ENCODE measurements around the gene COA8. TPM values are rescaled to one million over a fixed set of nuclear protein-coding genes. Genes with fewer than 3 reads are reported as not detected.

COA8 gene
- total RNA-seq, 1 donor from 2014 or later, result 45.2 TPM

- H3K36me3 Mint-ChIP-seq (ENCODE audit: low read depth, unreplicated experiment), result no peaks in the 10 kb centered on the region
- no peak for DNase-seq (ENCODE audit: low spot score)
- no peak overlapping the region for H3K4me3 Mint-ChIP-seq (ENCODE audit: unreplicated experiment)
- H3K4me1 Mint-ChIP-seq (ENCODE audit: unreplicated experiment), result no peaks in the 10 kb centered on the region
- no peak overlapping the region for H3K27ac Mint-ChIP-seq (ENCODE audit: unreplicated experiment)
- H3K27me3 Mint-ChIP-seq (ENCODE audit: unreplicated experiment), result peaks cover 16% of the 10 kb centered on the region
- TF ChIP-seq CTCF (IDR thresholded peaks at IDR 0.05; ENCODE audit: unreplicated experiment), result no peak
- H3K9me3 Mint-ChIP-seq (ENCODE audit: unreplicated experiment), result no peaks in the 10 kb centered on the region
These were observed 20.8 kb upstream of the COA8 start for GRCh38 chr14:103541709-103542604.

- TF ChIP-seq CTCF (IDR thresholded peaks at IDR 0.05; ENCODE audit: unreplicated experiment), result no peak
- Mint-ChIP-seq H3K27ac (ENCODE audit: unreplicated experiment) (no peak overlapping the region), H3K9me3 (ENCODE audit: unreplicated experiment) (no peaks in the 10 kb centered on the region), H3K27me3 (ENCODE audit: unreplicated experiment) (peaks cover 16% of the 10 kb centered on the region), H3K36me3 (ENCODE audit: low read depth, unreplicated experiment) (no peaks in the 10 kb centered on the region), H3K4me1 (ENCODE audit: unreplicated experiment) (no peaks in the 10 kb centered on the region), H3K4me3 (ENCODE audit: unreplicated experiment) (no peak overlapping the region)
- DNase-seq (ENCODE audit: low spot score), result peak; percentile 60
These were observed 20.1 kb upstream of the COA8 start for GRCh38 chr14:103542605-103543088.

GRCh38 chr14:103543140-103543539 lies 19.6 kb upstream of the COA8 start:
- no peak for TF ChIP-seq CTCF (IDR thresholded peaks at IDR 0.05; ENCODE audit: unreplicated experiment)
- H3K9me3 Mint-ChIP-seq (ENCODE audit: unreplicated experiment), result no peaks in the 10 kb centered on the region
- H3K27ac Mint-ChIP-seq (ENCODE audit: unreplicated experiment), result no peak overlapping the region
- H3K36me3 Mint-ChIP-seq (ENCODE audit: low read depth, unreplicated experiment), result no peaks in the 10 kb centered on the region
- no peak for DNase-seq (ENCODE audit: low spot score)
- H3K4me3 Mint-ChIP-seq (ENCODE audit: unreplicated experiment), result no peak overlapping the region
- peaks cover 17% of the 10 kb centered on the region for H3K27me3 Mint-ChIP-seq (ENCODE audit: unreplicated experiment)
- no peaks in the 10 kb centered on the region for H3K4me1 Mint-ChIP-seq (ENCODE audit: unreplicated experiment)

- H3K4me3 Mint-ChIP-seq (ENCODE audit: unreplicated experiment), result no peak overlapping the region
- H3K27me3 Mint-ChIP-seq (ENCODE audit: unreplicated experiment), result peaks cover 17% of the 10 kb centered on the region
- no peak overlapping the region for H3K27ac Mint-ChIP-seq (ENCODE audit: unreplicated experiment)
- DNase-seq (ENCODE audit: low spot score), result no peak
- no peaks in the 10 kb centered on the region for H3K9me3 Mint-ChIP-seq (ENCODE audit: unreplicated experiment)
- TF ChIP-seq CTCF (IDR thresholded peaks at IDR 0.05; ENCODE audit: unreplicated experiment), result no peak
- H3K4me1 Mint-ChIP-seq (ENCODE audit: unreplicated experiment), result no peaks in the 10 kb centered on the region
- H3K36me3 Mint-ChIP-seq (ENCODE audit: low read depth, unreplicated experiment), result no peaks in the 10 kb centered on the region
These were observed 18.9 kb upstream of the COA8 start for GRCh38 chr14:103543721-103544387.
